Retina (tissue), 1 donor: ENCODE data around the gene SCN1B.
A peak's percentile ranks its signal among the peaks of the same experiment; 100 is the strongest.
"Not testable (repeated sequence)": the region's sequence is repeated elsewhere in the genome, so short reads cannot be mapped to it uniquely, and the experiment has no call there.

Source experiments
- DNase-seq: peaks from one replicate; pipeline ENCODE4 v3.0.0-alpha.2; 2016

Gene SCN1B

DNA sequence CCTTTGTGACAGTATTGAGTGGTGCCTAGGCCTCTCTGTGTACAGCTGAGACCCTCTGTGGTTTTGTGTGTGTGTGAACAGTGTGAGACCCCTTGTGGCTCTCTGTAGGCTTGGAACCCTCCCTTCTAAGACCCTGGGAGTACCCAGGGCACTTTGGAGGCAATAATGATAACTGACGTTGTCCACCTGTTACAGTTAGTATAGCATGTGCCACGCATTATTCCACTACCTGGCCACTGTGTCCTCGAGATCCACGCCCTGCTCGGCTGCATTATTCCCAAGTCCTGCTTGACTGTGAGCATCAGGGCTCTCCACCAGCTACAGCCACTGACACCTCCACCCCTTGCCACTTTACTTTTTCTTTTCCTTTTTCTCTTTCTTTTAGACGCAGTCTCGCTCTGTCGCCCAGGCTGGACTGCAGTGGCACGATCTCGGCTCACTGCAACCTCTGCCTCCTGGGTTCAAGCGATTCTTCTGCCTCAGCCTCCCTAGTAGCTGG, 28.2 kb upstream of the SCN1B start:
- no peak for DNase-seq

DNA sequence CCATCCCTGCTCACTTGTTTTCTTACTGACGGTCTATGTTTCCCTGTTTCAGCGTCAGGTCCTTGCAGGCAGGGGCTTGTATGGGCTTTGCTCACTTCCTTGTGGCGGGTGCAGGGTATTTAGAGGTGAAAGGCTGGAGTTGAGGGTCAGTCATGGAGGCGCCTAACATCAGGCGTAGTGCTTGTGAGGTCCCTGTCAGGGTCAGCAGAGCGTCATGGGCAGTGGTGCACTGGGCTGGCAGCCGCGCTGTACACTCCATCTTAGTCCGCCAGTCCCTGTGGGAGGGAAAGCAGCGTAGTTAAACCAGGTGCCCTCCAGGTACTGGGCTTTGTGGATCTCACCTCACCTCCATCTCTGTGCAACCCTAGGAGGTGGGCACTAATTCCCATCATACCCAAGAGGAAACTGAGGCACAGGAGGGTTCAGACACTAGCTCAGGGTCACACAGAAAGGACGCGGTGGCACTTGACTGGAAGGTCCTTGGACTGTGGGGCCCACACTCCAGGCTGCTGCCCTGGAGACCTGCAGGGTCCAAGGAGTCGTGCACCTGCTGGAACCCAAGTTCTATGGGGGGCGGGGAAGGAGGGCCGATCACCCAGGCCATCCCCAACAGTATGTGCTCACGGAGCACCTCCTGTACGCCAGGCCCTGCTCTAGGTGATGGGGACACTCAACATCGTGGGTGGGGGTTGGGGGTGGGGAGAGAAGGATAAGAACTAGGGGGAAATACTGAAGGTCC, 25.6 kb upstream of the SCN1B start:
- DNase-seq = no peak

DNA sequence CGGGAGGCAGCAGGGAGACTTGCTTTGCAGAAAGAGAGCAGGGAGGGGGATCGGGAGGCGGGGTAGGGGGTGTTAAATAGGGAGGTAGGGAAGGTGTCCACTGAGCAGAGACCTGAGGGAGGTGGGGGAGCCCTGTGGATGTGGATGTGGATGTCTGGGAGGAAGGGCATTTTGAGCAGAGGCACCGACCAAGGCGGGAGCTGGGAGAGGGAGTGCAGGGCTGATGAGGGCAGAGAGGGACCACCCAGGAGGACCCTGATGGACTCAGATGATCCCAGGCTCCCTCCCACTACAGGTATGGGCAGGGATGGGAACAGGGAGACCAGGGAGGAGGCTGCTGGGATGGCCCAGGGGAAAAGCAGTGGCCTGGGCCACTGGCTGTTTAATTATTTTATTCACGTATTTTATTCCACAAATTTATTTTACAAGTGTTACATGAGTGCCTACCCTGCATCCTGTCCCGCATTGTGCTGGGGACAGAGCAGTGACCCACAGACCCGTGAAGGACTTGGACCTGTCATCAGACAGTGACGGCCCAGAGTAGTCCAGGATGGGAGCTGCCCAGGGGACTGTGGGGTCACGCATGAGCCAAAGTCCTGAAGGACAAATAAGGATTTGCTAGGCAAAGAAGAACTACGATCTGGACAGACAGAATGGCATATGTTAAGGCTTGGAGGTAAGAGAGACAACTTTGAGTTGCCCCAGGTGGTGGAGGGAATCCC, 24.9 kb upstream of the SCN1B start:
- DNase-seq = no peak

- not testable (repeated sequence) for DNase-seq
Measured at GRCh38 chr19:35006007-35006341, 24.3 kb upstream of the SCN1B start.

DNA sequence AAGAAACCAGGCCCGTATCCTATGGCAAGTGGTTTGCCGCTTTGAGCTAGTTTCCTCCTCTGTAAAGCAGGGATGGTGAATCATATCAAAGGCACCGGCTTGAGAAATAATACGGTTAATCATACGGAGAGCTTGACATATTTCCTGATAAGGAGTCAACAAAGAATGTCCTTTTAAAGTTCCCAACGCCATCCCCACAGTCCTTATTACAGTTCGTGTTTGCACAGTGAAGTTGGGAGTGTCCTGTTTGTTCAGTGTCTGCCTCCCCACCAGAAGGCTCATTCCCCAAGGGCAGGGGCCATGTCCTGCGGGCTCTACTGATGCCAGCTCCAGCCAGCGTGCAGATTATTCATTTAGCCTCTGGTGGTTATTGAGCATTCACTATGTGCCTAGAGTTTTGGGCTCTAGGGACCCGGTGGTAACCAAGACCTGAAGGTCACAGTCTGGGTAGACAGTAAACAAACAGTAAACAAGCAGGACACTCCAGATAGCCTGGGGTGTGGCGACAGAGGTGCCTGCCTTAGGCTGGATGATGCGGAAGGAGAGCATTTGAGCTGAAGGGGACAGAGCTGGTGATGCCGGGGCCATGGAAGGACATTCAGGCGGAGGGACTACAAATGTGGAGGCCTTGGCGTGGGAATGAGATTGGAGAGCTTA, 23.8 kb upstream of the SCN1B start:
- DNase-seq = no peak

GRCh38 chr19:35006999-35007365, 23.3 kb upstream of the SCN1B start:
- no peak for DNase-seq

GRCh38 chr19:35007427-35007826, 22.8 kb upstream of the SCN1B start:
- not testable (repeated sequence) for DNase-seq

DNA sequence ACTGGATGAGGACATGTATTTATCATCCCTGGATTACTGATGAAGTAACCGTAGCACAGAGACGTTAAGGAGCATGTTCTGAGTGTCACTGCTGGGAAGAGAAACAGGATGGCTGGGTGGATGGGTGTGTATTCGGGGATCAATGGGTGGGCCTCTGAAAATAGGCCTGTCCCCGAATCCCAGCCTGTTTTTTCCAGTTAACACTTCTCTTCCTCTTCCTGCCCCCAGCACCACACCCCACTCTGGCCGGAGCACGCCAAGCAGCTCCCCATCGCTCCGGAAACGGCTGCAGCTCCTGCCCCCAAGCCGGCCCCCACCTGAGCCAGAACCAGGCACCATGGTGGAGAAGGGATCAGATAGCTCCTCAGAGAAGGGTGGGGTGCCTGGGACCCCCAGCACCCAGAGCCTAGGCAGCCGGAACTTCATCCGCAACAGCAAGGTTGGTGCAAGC, 21.4 kb upstream of the SCN1B start:
- no peak for DNase-seq

DNA sequence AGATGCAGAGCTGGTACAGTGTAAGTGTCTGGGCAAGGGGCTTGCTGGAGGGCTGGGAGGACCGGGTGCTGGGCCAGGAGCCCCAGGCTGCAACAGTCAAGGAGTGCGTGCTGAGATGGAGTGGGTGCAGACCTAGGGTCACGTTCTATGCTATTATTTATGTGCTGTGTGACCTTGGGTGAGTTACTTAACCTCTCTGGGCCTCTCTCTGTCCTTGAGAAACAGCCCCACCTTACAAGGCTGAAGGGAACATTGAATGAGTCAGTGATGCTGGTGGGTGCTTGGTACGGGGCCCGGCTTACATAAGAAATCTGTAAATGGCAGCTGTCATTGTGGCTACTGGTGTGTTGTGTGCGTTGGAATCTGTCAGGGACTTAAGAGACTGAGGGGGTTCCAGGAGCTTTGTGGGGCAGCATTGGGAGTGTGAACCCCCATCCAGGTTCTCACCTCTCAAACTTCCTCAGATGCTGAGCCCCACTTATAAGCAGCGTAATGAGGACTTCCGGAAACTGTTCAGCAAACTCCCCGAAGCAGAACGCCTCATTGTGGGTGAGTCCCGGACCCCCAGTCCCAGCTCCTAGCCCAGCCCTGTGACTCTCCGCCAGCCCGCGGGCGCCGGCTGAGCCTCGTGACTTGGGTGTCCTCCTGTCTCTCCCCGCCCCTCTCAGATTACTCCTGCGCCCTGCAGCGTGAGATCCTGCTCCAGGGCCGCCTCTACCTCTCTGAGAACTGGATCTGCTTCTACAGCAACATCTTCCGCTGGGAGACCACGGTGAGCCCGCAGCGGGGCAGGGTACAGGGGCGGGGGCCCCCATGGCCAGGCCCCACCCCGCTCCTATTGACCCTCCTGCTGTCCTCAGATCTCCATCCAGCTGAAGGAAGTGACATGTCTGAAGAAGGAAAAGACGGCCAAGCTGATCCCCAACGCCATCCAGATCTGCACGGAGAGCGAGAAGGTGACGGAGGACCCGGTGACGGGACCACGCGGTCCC, 20.6 kb upstream of the SCN1B start:
- no peak for DNase-seq

GRCh38 chr19:35011091-35011689, 19.1 kb upstream of the SCN1B start:
- DNase-seq = no peak

GRCh38 chr19:35011737-35012682, 18.3 kb upstream of the SCN1B start:
- no peak for DNase-seq

- DNase-seq = peak; percentile 85
Measured at GRCh38 chr19:35013041-35013819, 17.0 kb upstream of the SCN1B start.

DNA sequence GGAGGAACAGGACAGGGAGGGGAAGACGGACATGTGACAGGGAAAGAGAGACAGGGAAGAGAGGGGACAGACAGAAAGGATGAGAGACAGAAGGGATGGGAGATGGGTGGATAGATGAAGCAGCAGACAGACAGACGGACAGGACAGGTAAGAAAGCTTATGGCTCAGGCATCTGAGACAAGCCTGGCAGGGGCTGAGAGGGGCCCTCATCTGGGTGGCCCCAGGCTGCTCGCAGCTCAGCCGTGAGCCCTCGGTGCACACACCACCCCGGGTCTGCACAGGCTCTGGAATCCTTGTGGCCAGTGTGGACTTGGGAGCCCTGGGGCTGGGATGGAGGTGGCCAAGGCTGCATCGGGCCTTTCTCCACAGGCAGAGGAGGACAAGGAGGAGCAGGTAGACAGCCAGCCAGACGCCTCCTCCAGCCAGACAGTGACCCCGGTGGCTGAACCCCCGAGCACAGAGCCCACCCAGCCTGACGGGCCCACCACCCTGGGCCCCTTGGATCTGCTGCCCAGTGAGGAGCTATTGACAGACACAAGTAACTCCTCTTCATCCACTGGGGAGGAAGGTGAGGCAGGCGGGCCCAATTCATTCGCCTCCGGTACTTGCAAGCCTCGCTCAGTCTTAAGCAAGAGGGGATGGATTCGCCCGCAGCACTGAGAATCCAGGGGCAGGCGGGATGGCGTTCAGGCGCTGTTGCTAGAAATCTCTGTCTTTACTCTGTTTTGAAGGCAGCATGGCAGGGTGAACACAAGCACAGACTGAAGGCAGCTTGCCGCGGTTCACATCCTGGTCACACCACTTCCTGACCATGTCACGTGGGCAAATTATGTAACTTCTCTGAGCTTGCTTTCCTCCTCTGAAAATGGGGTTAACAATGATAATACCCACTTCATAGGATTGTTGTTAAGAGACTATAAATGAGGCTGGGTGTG, 16.2 kb upstream of the SCN1B start:
- no peak for DNase-seq

- not testable (repeated sequence) for DNase-seq
Measured at GRCh38 chr19:35014774-35015173, 15.5 kb upstream of the SCN1B start.

DNA sequence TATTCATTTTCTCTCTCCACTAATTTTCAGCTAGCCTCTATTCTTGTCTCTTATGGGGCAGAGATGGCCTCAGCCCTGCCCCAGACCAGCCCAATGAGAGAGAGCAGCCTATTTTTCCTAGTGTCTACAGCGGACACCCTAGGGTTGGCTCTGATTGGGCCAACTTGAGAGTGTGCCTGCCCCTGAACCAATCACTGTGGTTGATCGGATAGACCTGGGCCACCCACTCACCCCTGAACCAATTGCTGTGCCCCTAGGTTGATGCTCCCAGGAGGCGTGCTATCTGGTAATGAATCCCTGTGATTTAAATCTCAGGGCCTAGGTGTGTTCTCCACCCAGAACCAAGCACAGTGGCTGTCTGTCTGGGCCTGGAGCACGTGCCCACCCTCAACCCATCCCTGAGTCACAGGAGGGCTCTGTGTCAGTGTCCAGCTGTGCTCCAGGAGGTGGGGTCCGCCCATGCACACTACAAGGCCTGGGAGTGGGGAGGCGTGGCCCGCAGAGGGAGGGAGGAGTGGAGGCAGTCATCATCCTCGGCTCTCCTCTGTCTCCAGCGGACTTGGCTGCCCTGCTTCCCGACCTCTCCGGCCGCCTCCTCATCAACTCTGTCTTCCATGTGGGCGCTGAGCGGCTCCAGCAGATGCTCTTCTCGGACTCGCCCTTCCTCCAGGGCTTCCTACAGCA, 14.9 kb upstream of the SCN1B start:
- DNase-seq = no peak

DNA sequence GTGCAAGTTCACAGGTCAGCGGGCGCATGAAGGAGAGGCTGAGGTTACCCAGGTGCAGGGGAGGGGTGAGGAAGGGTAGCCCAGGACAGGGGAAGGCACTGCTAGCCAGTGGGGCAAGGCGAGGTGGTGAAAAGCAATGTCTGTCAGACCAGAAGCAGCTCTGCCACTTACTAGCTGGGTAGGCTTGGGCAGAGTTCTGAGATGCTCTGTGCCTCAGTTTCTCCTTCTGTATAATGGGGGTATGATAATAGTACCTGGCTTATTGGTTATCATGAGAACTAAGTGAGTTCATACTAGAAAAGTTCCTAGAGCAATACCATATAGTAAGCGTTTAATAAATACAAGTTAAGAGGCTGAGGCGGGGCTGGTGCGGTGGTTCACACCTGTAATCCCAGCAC, 14.3 kb upstream of the SCN1B start:
- no peak for DNase-seq

GRCh38 chr19:35017507-35017906, 12.8 kb upstream of the SCN1B start:
- no peak for DNase-seq

DNA sequence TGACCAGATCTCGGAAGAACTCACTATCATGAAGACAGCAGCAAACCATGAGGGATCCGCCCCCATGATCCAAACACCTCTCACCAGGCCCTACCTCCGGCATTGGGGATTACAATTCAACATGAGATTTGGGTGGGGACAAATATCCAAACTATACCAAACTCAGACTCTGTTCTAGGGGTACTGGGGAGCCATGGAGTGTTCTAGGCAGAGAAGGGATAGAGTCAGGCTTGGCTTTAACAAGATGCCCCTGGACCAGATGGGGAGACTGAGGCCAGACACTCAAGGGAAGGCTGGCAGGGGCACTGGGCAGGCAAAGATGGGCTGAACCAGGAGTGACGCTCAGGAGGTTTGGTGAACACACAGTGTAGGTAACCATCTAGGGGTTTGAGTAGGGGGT, 11.9 kb upstream of the SCN1B start:
- no peak for DNase-seq
